CD14-positive monocyte (primary cell): ENCODE data around the gene VILL. TPM values are rescaled to one million over a fixed set of nuclear protein-coding genes. Genes with fewer than 3 reads are reported as not detected.
A peak's percentile ranks its signal among the peaks of the same experiment; 100 is the strongest.

Experiments
- DNase-seq, 3 donors: peaks; one replicate each; pipeline ENCODE4 v3.0.0-alpha.2; 2011 to 2022
- H2AFZ ChIP-seq: 2 replicates; pipeline ENCODE4 v1.6.0; 2012; ENCODE audit warnings: mild to moderate bottlenecking, low read depth, low read length, inconsistent platforms; ENCODE audit not compliant: insufficient read depth, poor library complexity, severe bottlenecking
- H3K27ac ChIP-seq, 2 donors: 1 replicate in 1 of 2; 2 replicates in 1 of 2; pipeline ENCODE4 v1.5.1; 2012 to 2013; ENCODE audit warnings: low read length in 2 of 2, control low read depth in 1 of 2, inconsistent platforms in 1 of 2, low read depth in 1 of 2, mild to moderate bottlenecking in 1 of 2
- H3K27me3 ChIP-seq, 2 donors: one replicate each; pipeline versions ENCODE4 v1.6.0 to v1.6.1; 2011 to 2013; ENCODE audit warnings: low read length in 2 of 2; ENCODE audit not compliant: control insufficient read depth in 2 of 2, insufficient read depth in 2 of 2
- H3K36me3 ChIP-seq, 2 donors: replicated peaks in 1 of 2; 1 replicate in 1 of 2; 2 replicates in 1 of 2; pipeline versions ENCODE4 v1.5.1 to v1.6.1; 2012 to 2013; ENCODE audit warnings: low read length in 2 of 2, control low read depth in 1 of 2, inconsistent platforms in 1 of 2, mild to moderate bottlenecking in 1 of 2; ENCODE audit not compliant: insufficient read depth in 2 of 2, control insufficient read depth in 1 of 2
- H3K4me1 ChIP-seq, 2 donors: 1 replicate in 1 of 2; 2 replicates in 1 of 2; pipeline versions ENCODE4 v1.5.1 to v1.6.1; 2012 to 2013; ENCODE audit warnings: low read length in 2 of 2, control low read depth in 1 of 2, inconsistent platforms in 1 of 2, mild to moderate bottlenecking in 1 of 2, moderate library complexity in 1 of 2; ENCODE audit not compliant: insufficient read depth in 2 of 2, control insufficient read depth in 1 of 2
- H3K4me2 ChIP-seq: replicated peaks from 2 replicates; pipeline ENCODE3; 2012; ENCODE audit warnings: low read length, moderate library complexity, mild to moderate bottlenecking; ENCODE audit not compliant: poor library complexity, severe bottlenecking; ENCODE audit errors: extremely low read depth
- H3K4me3 ChIP-seq, 3 experiments: fragments of 200-600 bp in 1 of 3; sonication (generic) in 1 of 3; replicated peaks in 1 of 3; 1 replicate in 2 of 3; 2 replicates in 1 of 3; pipeline ENCODE4 v1.5.1; 2011 to 2013; ENCODE audit warnings: low read length in 3 of 3, mild to moderate bottlenecking in 3 of 3, control low read depth in 2 of 3, low read depth in 2 of 3, inconsistent platforms in 1 of 3, moderate library complexity in 1 of 3
- H3K79me2 ChIP-seq: 2 replicates; pipeline ENCODE4 v1.6.0; 2012; ENCODE audit warnings: mild to moderate bottlenecking, control low read depth, inconsistent platforms, low read length, moderate library complexity; ENCODE audit not compliant: insufficient read depth
- H3K9ac ChIP-seq: 2 replicates; pipeline ENCODE4 v1.6.0; 2017; ENCODE audit warnings: low read length, mild to moderate bottlenecking; ENCODE audit not compliant: insufficient read depth, poor library complexity, severe bottlenecking
- H3K9me3 ChIP-seq, 2 donors: replicated peaks in 1 of 2; 1 replicate in 1 of 2; 2 replicates in 1 of 2; pipeline versions ENCODE4 v1.5.1 to v1.6.1; 2012 to 2013; ENCODE audit warnings: low read length in 2 of 2, control low read depth in 1 of 2; ENCODE audit not compliant: control insufficient read depth in 1 of 2, insufficient read depth in 1 of 2
- H4K20me1 ChIP-seq: 2 replicates; pipeline ENCODE4 v1.6.0; 2012; ENCODE audit warnings: mild to moderate bottlenecking, low read length, control low read depth, moderate library complexity; ENCODE audit not compliant: insufficient read depth
- H3K27ac Mint-ChIP-seq, 7 donors: one replicate each; pipeline ENCODE4 v1.8.0; 2020; ENCODE audit warnings: mild to moderate bottlenecking in 7 of 7, mixed read lengths in 7 of 7, moderate library complexity in 6 of 7, inconsistent platforms in 2 of 7
- H3K27me3 Mint-ChIP-seq, 3 donors: one replicate each; pipeline ENCODE4 v1.8.0; 2021 to 2022; ENCODE audit warnings: low read depth in 3 of 3, mild to moderate bottlenecking in 3 of 3, mixed read lengths in 3 of 3, moderate library complexity in 3 of 3, inconsistent platforms in 1 of 3
- H3K36me3 Mint-ChIP-seq, 2 donors: one replicate each; pipeline ENCODE4 v1.8.0; 2020; ENCODE audit warnings: mixed read lengths in 2 of 2, inconsistent platforms in 1 of 2, mild to moderate bottlenecking in 1 of 2
- H3K4me1 Mint-ChIP-seq: one replicate; pipeline ENCODE4 v1.8.0; 2020; ENCODE audit warnings: mild to moderate bottlenecking, mixed read lengths
- H3K4me3 Mint-ChIP-seq, 2 donors: one replicate each; pipeline ENCODE4 v1.8.0; 2020; ENCODE audit warnings: mild to moderate bottlenecking in 2 of 2, mixed read lengths in 2 of 2, moderate library complexity in 1 of 2
- H3K9me3 Mint-ChIP-seq, 7 donors: one replicate each; pipeline ENCODE4 v1.8.0; 2020 to 2022; ENCODE audit warnings: mixed read lengths in 7 of 7, mild to moderate bottlenecking in 6 of 7, moderate library complexity in 6 of 7, inconsistent platforms in 2 of 7
- WGBS: methylation state at CpG from one replicate; pipeline ENCODE4 v1.1.5; 2013; ENCODE audit warnings: missing lambda C conversion rate; ENCODE audit not compliant: insufficient coverage; 5-methylcytosine and 5-hydroxymethylcytosine counted together
- intact Hi-C, 2 donors: fragments of 100-400 bp; cut with micrococcal nuclease; formaldehyde crosslinking; loops; one replicate each; pipeline versions ENCODE4 v1.15.0 to v1.15.1; 2023
- polyA plus RNA-seq, 3 donors: library from polyadenylated mRNA; depleted of rRNA in 1 of 3; unstranded in 2 of 3; stranded (reverse) in 1 of 3; fragments of 300-500 nt in 2 of 3; fragments of >200 nt in 1 of 3; fragmentation: Illumina TruSeq in 2 of 3; gene quantifications; 1 replicate in 2 of 3; 2 replicates in 1 of 3; pipeline ENCODE4 v1.2.3, GENCODE V29; 2012 to 2021
- TF ChIP-seq, protein P1 (sequence below): fragments of 200-600 bp; IDR thresholded peaks from one replicate; pipeline ENCODE4 v1.8.0; 2022; ENCODE audit warnings: antibody characterized with exemption, mild to moderate bottlenecking

VILL gene
- polyA plus RNA-seq, 3 donors: 4.4 to 29.1 (median 7.4) TPM

GRCh38 chr3:37973246-37974054 lies 17.1 kb upstream of the VILL start:
- H3K36me3 ChIP-seq: no peaks in the 10 kb centered on the region

More at GRCh38 chr3:37973246-37974054, 17.1 kb upstream of the VILL start:
- WGBS: 98% methylated on average over 7 of the region's 12 CpGs
- H3K9me3 ChIP-seq: no peaks in the 10 kb centered on the region
- no peaks in the 10 kb centered on the region for H3K27me3 ChIP-seq
- Mint-ChIP-seq H3K9me3 (no peaks in the 10 kb centered on the region), H3K4me1 (peaks cover 11% of the 10 kb centered on the region), H3K27ac (peak overlapping the region in 2 of 7 donors; percentile 34 to 62), H3K36me3 (peaks cover 0 to 3% of the 10 kb centered on the region in 2 donors), H3K4me3 (no peak overlapping the region), H3K27me3 (peaks cover 0 to under 1% (median 0%) of the 10 kb centered on the region in 3 donors)
- intact Hi-C loops: loop anchor here (2.0 to 10.0 kb wide), 3 partner anchors 29 to 141 kb away; no protein-coding TSS in a partner anchor
- no peak overlapping the region for H3K4me3 ChIP-seq
- peak in 1 of 3 donors; percentile 2 for DNase-seq
- H2AFZ ChIP-seq: no peak overlapping the region
- TF ChIP-seq, protein P1, sequence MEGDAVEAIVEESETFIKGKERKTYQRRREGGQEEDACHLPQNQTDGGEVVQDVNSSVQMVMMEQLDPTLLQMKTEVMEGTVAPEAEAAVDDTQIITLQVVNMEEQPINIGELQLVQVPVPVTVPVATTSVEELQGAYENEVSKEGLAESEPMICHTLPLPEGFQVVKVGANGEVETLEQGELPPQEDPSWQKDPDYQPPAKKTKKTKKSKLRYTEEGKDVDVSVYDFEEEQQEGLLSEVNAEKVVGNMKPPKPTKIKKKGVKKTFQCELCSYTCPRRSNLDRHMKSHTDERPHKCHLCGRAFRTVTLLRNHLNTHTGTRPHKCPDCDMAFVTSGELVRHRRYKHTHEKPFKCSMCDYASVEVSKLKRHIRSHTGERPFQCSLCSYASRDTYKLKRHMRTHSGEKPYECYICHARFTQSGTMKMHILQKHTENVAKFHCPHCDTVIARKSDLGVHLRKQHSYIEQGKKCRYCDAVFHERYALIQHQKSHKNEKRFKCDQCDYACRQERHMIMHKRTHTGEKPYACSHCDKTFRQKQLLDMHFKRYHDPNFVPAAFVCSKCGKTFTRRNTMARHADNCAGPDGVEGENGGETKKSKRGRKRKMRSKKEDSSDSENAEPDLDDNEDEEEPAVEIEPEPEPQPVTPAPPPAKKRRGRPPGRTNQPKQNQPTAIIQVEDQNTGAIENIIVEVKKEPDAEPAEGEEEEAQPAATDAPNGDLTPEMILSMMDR: no peak
- no peaks in the 10 kb centered on the region for H4K20me1 ChIP-seq
- H3K9ac ChIP-seq: no peak overlapping the region
- no peaks in the 10 kb centered on the region for H3K79me2 ChIP-seq
- no peak overlapping the region for H3K27ac ChIP-seq
- H3K4me2 ChIP-seq: no peak overlapping the region
- H3K4me1 ChIP-seq: peaks cover 10 to 12% of the 10 kb centered on the region in 2 donors
